IPS-NIHi7 (cell line): Measurements from ENCODE around the gene AXIN1.

ENCODE experiments used
- DNase-seq: peaks from one replicate; pipeline ENCODE4 v3.0.0; 2012; ENCODE audit warnings: mixed read lengths; ENCODE audit errors: extremely low spot score

AXIN1 gene

GRCh38 chr16:303760-304505 lies 48.6 kb downstream of the AXIN1 start:
- DNase-seq: no peak

- DNase-seq: no peak
Observed at GRCh38 chr16:301950-302349, 50.6 kb downstream of the AXIN1 start.

DNA sequence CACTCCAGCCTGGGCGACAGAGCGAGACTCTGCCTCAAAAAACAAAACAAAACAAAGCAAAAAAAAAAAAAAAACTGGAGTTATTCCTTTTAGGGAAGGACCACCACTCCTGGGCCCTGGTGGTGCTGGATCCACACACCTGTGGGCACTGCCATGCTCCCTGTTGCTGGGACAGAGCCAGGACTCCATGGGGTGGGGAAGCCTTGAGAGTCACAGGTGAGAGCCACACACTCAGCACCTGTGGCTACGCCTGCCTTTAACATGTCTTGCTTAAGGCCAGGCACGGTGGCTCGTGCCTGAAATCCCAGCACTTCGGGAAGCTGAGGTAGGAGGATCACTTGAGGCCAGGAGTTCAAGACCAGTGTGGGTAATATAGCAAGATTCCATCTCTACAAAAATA lies 51.3 kb downstream of the AXIN1 start:
- DNase-seq: no peak

- no peak for DNase-seq
Observed at GRCh38 chr16:297832-298231, 54.7 kb downstream of the AXIN1 start.

GRCh38 chr16:296806-297510 lies 55.6 kb downstream of the AXIN1 start:
- no peak for DNase-seq

- DNase-seq: no peak
Observed at GRCh38 chr16:296276-296675, 56.2 kb downstream of the AXIN1 start.

DNA sequence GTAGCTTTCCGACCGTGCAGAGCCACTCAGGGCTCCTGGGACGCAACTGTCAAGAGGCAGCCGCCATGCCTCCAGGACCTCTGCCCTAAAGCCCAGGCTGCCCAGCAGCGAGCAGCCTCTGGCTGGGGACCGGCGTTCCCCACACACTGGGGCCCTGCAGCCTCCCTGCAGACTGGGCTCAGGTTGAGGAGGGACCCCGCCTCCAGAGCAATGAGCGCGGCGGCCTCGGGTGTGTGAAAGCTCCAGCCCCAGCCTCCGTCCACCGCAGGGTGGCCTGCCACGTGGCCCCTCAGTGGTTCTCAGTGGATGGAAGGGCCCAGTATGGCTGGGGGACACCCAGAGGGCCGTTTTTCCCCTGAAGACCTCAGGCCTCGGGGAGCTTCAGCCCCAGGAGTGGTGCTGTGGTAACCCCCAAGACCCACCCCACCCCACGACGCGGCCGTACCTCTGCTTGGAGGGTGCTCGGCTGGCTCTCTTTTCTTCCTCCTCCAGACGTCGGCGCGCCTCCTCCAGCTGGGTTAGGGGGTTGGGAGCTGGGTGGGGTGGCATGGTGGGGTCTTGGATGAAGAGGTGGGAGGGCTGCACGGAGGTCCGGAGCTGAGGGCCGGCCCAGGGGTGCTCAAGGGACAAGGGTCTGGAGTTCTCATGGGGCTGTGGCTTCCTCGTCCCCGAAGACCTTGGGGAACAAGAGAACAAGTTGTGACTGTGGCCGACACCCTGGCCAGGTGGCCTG lies 59.3 kb downstream of the AXIN1 start:
- DNase-seq: no peak

DNA sequence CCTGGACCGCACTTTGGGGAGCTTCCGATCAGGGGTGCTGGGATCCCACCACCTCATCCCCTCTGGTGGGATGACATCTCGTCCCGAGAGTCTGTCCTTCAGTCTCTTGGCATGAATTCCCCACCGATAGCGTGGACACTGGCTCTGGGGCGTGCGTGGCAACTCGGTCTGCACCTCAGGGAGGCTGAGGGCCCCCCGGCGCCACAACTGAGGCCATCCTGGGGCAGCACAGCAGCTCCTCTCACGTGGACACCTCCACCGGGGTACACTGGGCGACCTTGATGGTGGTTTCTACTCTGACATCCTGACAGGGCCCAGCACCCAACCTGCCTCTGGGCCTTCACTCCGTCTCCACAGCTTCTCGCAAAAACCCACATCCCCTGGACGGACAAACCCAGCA lies 61.0 kb downstream of the AXIN1 start:
- no peak for DNase-seq

DNA sequence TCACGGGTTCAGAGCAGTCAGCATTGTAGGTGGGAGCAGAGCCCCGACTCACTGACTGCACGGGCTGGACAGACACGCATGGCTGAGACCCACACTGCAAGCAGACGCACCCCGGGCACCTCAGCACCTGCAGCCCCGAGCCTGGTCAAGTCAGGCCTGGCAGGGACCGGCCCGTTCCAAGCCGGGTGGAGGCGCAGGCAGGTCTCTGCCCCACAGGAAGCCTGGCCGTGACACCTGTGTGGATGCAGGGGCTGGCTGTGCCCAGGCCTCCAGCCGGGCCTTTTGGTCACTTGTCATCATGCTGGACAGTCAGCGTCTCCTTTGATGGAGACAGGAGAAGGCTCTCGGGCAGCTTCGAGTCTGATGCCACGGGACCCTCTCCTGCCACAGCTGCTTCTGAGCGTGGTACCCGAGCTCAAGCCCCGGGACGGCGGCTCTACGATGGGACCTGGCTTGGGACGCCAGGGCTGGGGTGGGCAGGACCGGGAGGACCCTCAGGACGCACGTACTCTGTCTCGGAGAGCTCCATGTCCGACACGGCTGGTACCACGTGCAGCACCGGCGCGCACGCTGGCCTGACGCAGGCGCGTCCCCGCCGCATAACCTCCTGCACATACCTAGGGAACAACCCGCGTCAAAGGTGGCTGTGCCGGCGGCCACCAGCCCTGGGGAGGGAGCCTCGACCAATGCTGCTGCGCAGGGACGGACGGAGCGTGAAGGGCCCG lies 61.7 kb downstream of the AXIN1 start:
- DNase-seq: no peak

DNA sequence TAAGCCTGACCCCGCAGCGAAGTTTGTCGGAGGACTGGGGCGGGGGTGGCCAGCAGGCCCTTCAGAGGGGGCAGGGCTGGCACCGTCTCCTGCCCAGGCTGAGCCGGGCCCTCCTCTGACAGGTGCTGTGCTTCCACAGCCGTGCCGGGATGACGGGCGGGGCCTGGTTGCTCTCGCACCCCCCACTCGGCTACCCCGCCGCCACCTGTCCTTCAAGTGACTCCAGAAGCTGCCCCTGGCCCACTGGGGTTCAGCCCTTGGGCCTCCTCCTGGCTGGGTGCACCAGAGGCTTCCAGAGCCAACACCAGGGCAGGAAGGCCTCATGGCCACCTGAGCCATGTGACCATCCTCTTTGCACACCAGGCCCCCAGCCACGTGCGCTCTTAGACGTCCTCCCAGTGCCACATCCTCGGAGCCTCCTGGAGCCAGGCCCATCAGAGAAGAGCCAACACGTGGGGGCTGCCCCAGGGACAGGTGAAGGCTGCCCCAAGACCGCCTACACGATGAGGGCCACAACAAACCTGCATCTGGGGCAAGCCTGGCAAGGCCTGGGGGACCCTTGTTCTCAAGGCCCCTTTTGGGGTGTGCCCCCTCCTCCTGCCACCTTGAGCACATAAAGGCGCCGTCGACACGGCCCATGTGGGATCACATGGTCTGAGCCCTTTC lies 62.4 kb downstream of the AXIN1 start:
- no peak for DNase-seq

DNA sequence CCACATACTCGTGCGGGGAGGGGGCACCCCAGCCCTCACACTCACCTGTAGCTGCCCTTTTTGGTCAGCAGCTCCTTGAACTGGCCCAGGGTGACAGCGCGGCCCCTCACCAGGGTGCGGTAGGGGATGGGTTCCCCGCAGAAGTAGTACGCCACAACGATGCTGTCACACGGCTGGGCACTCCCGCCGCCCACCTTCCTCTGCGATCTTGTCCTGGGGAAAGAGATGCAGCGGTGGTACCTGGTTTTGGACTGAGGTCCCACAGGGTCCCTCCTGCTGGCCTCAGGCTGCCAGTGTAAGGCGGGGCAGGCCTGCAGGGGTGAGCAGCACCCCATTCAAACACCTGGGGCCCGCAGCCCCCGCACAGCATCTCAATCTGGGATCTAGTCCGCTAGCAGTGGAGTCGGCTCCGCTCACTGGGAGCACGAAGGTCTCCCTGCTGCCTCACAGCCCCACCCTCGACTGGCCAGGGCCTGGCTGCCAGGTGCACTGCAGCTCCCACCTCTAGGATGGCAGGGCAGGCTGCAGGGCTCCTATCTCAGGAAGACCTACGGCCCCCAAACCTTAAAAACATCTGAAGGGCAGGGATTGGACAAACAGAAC lies 63.0 kb downstream of the AXIN1 start:
- DNase-seq: no peak

- DNase-seq: no peak
Observed at GRCh38 chr16:287981-288920, 64.3 kb downstream of the AXIN1 start.

- no peak for DNase-seq
Observed at GRCh38 chr16:287298-287811, 65.2 kb downstream of the AXIN1 start.

- no peak for DNase-seq
Observed at GRCh38 chr16:286491-287297, 65.8 kb downstream of the AXIN1 start.

DNA sequence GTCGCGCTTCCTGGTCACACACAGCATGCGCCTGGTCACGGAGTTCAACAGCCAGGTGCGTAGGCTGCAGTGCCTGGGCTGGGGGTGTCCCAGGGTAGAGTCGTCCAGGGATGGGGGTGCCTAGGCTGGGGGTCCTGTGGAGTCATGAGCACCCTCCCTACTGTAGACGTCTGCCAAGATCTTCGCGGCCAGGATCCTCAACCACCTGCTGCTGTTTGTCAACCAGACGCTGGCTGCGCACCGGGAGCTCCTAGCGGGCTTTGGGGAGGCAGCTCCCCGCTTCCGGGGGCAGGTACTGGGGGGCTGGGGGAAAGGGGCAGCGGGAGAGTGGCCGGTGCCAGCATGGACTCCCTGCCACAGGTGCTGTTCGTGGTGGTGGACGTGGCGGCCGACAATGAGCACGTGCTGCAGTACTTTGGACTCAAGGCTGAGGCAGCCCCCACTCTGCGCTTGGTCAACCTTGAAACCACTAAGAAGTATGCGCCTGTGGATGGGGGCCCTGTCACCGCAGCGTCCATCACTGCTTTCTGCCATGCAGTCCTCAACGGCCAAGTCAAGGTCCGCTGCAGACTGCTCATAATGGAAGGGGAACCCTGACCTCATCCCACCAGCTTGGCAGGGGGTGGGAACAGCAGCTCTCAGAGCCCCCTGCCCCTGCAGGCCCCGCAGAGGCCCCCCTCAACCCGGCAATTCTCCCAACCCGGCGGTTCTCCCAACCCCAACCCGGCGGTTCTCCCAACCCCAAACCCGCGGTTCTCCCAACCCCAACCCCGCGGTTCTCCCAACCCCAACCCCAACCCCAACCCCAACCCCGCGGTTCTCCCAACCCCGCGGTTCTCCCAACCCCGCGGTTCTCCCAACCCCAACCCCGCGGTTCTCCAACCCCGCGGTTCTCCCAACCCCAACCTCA lies 67.1 kb downstream of the AXIN1 start:
- DNase-seq: no peak

DNA sequence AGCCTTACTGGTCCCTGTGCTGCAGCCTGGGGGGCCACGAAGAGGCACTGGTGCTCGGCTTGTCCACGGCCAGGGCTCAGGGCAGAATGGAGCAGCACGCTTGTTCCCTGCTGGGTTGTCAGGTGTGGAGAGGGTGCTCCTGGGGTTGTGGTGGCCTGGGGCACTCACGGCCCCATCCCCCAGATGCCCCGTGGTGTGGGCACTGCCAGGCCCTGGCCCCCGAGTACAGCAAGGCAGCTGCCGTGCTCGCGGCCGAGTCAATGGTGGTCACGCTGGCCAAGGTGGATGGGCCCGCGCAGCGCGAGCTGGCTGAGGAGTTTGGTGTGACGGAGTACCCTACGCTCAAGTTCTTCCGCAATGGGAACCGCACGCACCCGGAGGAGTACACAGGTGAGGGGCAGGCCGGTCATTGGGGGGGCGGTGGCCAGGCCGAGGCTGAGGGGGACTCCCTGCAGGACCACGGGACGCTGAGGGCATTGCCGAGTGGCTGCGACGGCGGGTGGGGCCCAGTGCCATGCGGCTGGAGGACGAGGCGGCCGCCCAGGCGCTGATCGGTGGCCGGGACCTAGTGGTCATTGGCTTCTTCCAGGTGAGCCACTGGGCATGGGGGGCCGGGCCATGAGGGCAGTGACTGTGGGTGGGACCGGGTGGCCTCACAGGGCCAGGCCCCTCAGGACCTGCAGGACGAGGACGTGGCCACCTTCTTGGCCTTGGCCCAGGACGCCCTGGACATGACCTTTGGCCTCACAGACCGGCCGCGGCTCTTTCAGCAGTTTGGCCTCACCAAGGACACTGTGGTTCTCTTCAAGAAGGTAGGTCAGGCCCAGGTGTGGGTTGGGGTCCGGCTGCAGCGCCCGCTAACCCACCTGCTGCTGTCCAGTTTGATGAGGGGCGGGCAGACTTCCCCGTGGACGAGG lies 68.1 kb downstream of the AXIN1 start:
- DNase-seq: no peak
